ENCODE data around the gene NFATC2.

The NFATC2 gene

DNA sequence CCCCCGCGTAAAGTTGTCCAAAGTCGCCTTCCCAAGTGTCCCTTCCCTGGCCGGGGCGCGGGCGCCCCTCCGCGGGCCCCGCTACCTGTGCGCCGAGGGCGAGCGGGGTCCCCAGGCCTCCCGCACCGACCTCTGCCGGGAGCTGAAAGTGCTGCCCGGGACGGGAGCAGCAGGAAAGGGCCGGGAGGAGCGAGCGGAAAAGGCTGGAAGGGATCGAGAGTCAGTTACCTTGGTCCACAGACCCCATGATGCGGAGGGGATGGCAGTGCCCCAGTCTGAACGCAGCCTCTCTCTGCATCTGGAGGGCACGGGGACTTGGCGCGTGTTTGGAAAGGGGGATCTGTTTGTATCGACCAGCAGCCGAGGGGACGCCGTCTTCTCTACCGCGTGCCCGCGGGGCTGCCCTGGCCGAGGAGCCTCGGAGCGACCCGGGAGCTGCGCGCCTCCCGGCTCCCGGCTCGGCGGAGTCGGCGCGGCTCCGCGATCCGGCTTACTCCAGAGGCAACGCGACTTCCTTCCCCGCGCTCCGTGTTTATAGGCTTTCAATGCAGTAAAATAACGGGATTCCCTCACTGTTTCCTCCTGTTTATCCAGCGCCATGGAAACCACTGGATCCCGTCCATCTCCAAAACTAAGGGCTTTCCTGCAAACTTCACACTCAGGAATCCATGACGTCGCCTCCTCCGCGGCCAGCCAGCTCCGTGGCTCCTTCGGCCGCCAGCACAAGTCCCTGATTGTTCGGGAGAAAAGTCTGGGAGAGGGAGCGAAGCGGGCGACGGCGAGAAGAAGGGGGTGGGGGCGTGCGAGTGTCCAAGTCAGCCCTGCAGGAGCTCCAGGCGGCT, 20.0 kb upstream of the NFATC2 start (continued):
- TF ChIP-seq, protein P1, sequence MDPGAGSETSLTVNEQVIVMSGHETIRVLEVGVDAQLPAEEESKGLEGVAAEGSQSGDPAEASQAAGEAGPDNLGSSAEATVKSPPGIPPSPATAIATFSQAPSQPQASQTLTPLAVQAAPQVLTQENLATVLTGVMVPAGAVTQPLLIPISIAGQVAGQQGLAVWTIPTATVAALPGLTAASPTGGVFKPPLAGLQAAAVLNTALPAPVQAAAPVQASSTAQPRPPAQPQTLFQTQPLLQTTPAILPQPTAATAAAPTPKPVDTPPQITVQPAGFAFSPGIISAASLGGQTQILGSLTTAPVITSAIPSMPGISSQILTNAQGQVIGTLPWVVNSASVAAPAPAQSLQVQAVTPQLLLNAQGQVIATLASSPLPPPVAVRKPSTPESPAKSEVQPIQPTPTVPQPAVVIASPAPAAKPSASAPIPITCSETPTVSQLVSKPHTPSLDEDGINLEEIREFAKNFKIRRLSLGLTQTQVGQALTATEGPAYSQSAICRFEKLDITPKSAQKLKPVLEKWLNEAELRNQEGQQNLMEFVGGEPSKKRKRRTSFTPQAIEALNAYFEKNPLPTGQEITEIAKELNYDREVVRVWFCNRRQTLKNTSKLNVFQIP (CRISPR knock-in tag; IDR thresholded peaks at IDR 0.05; ENCODE audit: borderline replicate concordance, low read depth) = no peak
- TF ChIP-seq CSDC2 (CRISPR knock-in tag; IDR thresholded peaks at IDR 0.05) = no peak
- TF ChIP-seq, protein P2, sequence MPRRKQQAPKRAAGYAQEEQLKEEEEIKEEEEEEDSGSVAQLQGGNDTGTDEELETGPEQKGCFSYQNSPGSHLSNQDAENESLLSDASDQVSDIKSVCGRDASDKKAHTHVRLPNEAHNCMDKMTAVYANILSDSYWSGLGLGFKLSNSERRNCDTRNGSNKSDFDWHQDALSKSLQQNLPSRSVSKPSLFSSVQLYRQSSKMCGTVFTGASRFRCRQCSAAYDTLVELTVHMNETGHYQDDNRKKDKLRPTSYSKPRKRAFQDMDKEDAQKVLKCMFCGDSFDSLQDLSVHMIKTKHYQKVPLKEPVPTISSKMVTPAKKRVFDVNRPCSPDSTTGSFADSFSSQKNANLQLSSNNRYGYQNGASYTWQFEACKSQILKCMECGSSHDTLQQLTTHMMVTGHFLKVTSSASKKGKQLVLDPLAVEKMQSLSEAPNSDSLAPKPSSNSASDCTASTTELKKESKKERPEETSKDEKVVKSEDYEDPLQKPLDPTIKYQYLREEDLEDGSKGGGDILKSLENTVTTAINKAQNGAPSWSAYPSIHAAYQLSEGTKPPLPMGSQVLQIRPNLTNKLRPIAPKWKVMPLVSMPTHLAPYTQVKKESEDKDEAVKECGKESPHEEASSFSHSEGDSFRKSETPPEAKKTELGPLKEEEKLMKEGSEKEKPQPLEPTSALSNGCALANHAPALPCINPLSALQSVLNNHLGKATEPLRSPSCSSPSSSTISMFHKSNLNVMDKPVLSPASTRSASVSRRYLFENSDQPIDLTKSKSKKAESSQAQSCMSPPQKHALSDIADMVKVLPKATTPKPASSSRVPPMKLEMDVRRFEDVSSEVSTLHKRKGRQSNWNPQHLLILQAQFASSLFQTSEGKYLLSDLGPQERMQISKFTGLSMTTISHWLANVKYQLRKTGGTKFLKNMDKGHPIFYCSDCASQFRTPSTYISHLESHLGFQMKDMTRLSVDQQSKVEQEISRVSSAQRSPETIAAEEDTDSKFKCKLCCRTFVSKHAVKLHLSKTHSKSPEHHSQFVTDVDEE (CRISPR knock-in tag; IDR thresholded peaks at IDR 0.05) = no peak
- TF ChIP-seq ZNF8 (CRISPR knock-in tag; IDR thresholded peaks at IDR 0.05) = no peak

DNA sequence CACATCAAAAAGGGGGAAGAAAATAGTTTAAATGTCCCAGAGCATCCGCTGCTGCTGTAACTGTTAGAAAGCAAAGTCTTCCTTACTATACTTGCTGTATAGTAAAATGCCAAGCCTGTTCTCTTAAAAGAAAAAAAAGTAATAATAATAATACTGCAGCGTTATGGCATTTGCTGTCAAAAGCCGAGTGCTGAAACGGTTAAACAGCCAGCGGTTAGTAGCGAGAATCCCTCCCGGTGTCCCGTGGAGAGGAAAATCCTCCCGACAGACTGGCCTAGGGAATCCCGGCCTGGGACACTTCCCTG, 19.5 kb upstream of the NFATC2 start:
- peak; percentile 17 for ATAC-seq
- TF ChIP-seq OSR1 (CRISPR knock-in tag; IDR thresholded peaks at IDR 0.05) = no peak
- TF ChIP-seq ZNF70 (CRISPR knock-in tag; IDR thresholded peaks at IDR 0.05) = no peak
- TF ChIP-seq ZNF8 (CRISPR knock-in tag; IDR thresholded peaks at IDR 0.05) = no peak
- no peak for TF ChIP-seq ZC3H10 (CRISPR knock-in tag; IDR thresholded peaks at IDR 0.05)
- no peak for TF ChIP-seq TOX (CRISPR knock-in tag; IDR thresholded peaks at IDR 0.05; ENCODE audit: borderline replicate concordance)
- TF ChIP-seq TCF4 (CRISPR knock-in tag; IDR thresholded peaks at IDR 0.05; ENCODE audit: borderline replicate concordance) = no peak
- no peak for TF ChIP-seq BACH2 (CRISPR knock-in tag; IDR thresholded peaks at IDR 0.05; ENCODE audit: borderline replicate concordance)
- no peak for TF ChIP-seq SNAI2 (CRISPR knock-in tag; IDR thresholded peaks at IDR 0.05)
- TF ChIP-seq, protein P3, sequence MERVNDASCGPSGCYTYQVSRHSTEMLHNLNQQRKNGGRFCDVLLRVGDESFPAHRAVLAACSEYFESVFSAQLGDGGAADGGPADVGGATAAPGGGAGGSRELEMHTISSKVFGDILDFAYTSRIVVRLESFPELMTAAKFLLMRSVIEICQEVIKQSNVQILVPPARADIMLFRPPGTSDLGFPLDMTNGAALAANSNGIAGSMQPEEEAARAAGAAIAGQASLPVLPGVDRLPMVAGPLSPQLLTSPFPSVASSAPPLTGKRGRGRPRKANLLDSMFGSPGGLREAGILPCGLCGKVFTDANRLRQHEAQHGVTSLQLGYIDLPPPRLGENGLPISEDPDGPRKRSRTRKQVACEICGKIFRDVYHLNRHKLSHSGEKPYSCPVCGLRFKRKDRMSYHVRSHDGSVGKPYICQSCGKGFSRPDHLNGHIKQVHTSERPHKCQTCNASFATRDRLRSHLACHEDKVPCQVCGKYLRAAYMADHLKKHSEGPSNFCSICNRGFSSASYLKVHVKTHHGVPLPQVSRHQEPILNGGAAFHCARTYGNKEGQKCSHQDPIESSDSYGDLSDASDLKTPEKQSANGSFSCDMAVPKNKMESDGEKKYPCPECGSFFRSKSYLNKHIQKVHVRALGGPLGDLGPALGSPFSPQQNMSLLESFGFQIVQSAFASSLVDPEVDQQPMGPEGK (CRISPR knock-in tag; IDR thresholded peaks at IDR 0.05; ENCODE audit: borderline replicate concordance) = no peak
- TF ChIP-seq ZFP3 (CRISPR knock-in tag; IDR thresholded peaks at IDR 0.05) = no peak
- TF ChIP-seq ZFP30 (CRISPR knock-in tag; IDR thresholded peaks at IDR 0.05) = no peak
- TF ChIP-seq, protein P2 (CRISPR knock-in tag; IDR thresholded peaks at IDR 0.05) = no peak
- TF ChIP-seq, protein P4, sequence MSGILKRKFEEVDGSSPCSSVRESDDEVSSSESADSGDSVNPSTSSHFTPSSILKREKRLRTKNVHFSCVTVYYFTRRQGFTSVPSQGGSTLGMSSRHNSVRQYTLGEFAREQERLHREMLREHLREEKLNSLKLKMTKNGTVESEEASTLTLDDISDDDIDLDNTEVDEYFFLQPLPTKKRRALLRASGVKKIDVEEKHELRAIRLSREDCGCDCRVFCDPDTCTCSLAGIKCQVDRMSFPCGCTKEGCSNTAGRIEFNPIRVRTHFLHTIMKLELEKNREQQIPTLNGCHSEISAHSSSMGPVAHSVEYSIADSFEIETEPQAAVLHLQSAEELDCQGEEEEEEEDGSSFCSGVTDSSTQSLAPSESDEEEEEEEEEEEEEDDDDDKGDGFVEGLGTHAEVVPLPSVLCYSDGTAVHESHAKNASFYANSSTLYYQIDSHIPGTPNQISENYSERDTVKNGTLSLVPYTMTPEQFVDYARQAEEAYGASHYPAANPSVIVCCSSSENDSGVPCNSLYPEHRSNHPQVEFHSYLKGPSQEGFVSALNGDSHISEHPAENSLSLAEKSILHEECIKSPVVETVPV (CRISPR knock-in tag; IDR thresholded peaks at IDR 0.05) = no peak
- no peak for TF ChIP-seq ARNTL (CRISPR knock-in tag; IDR thresholded peaks at IDR 0.05; ENCODE audit: borderline replicate concordance, low read depth)
- TF ChIP-seq GLIS3 (CRISPR knock-in tag; IDR thresholded peaks at IDR 0.05) = no peak
- no peak for TF ChIP-seq ESRRG (CRISPR knock-in tag; IDR thresholded peaks at IDR 0.05)
- no peak for TF ChIP-seq RARB (CRISPR knock-in tag; IDR thresholded peaks at IDR 0.05)
